ENCODE measurements around the gene KRT77.
"Not testable (repeated sequence)": the region's sequence is repeated elsewhere in the genome, so short reads cannot be mapped to it uniquely, and the experiment has no call there.

The KRT77 gene

DNA sequence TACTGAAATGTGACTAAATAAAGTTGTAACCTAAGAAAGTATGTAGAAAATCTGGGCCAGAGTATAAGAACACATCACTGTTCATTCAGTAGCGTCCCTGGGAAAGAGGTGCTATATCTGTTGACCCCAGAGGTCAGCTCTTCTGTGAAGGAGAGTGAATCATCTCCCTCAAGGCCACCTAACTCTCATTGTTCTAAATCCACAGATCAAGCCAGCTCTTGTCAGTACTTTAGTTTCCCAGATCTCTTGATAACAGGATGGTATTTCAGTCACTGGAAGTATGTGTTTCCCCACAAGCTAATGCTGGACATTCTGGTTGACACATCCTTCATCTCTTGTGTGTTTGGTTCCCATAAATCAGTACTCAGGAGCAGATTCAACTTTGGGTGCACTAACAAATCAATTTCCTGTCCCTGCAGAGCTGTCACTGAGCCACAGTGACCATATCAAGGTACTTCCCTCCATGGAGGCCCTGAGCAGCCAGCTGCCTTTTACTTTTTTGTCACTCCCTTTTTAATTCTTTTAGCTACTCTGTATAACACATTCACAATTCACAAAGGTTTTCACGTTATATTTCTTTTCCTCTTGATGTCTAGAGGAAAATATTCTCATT, 30.9 kb downstream of the KRT77 start:
- DNase-seq: no peak
- H3K27me3 ChIP-seq (replicated peaks; ENCODE audit: control insufficient read depth, insufficient read depth, low read length, poor library complexity, severe bottlenecking): no peaks in the 10 kb centered on the region
- no peaks in the 10 kb centered on the region for H3K36me3 ChIP-seq (ENCODE audit: control insufficient read depth, insufficient read depth, low read length)
- H3K4me1 ChIP-seq (ENCODE audit: control insufficient read depth, insufficient read depth, low read length, poor library complexity, severe bottlenecking): no peaks in the 10 kb centered on the region
- no peak overlapping the region for H3K27ac ChIP-seq (ENCODE audit: insufficient read depth, low read length, poor library complexity, severe bottlenecking)
- H3K9me3 ChIP-seq (ENCODE audit: control insufficient read depth, low read length): no peaks in the 10 kb centered on the region
- no peak overlapping the region for H3K4me3 ChIP-seq (ENCODE audit: insufficient read depth, low read depth, low read length, poor library complexity, severe bottlenecking)

DNA sequence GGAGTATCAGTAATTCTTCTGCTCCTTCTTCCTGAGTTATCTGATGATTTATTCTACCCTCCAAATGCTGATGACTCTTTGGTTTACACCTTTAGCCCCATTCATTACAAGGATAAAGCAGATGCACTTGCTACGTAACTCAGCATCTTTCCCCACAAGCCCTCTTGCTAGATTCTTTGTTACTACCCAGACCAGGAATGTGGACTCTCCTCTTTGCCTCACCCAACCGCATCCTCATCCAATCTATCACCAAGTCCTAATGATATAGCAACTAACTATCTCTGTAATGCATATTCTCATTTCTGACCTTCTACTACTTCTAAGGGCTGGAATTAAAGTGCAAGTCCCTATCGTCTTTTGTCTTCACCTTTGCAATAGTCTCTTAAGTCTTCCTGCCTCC, 32.4 kb downstream of the KRT77 start:
- H3K4me1 ChIP-seq (ENCODE audit: control insufficient read depth, insufficient read depth, low read length, poor library complexity, severe bottlenecking): no peaks in the 10 kb centered on the region
- H3K27me3 ChIP-seq (replicated peaks; ENCODE audit: control insufficient read depth, insufficient read depth, low read length, poor library complexity, severe bottlenecking): no peaks in the 10 kb centered on the region
- no peak overlapping the region for H3K4me3 ChIP-seq (ENCODE audit: insufficient read depth, low read depth, low read length, poor library complexity, severe bottlenecking)
- no peak for DNase-seq
- no peak overlapping the region for H3K27ac ChIP-seq (ENCODE audit: insufficient read depth, low read length, poor library complexity, severe bottlenecking)
- no peaks in the 10 kb centered on the region for H3K9me3 ChIP-seq (ENCODE audit: control insufficient read depth, low read length)
- no peaks in the 10 kb centered on the region for H3K36me3 ChIP-seq (ENCODE audit: control insufficient read depth, insufficient read depth, low read length)

DNA sequence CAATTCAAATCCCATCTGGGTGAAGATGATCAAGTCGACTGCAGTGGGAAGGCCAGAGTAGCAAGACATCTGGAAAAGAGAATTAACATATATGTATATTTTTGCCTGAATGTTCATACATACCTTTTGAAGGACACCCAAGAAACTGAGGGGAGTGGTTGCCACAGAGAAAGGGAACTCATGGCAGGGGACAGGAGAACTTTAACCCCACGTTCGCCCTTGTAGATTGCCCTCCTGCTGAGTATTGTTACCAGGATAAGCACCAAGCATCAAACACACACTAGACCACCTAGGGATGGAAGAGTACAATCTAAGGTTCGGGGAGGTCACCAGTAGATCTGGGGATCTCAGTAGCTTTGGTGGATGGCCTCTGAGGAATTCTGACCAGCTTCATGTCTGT, 32.8 kb downstream of the KRT77 start:
- no peaks in the 10 kb centered on the region for H3K27me3 ChIP-seq (replicated peaks; ENCODE audit: control insufficient read depth, insufficient read depth, low read length, poor library complexity, severe bottlenecking)
- H3K9me3 ChIP-seq (ENCODE audit: control insufficient read depth, low read length): no peaks in the 10 kb centered on the region
- H3K4me3 ChIP-seq (ENCODE audit: insufficient read depth, low read depth, low read length, poor library complexity, severe bottlenecking): no peak overlapping the region
- no peaks in the 10 kb centered on the region for H3K4me1 ChIP-seq (ENCODE audit: control insufficient read depth, insufficient read depth, low read length, poor library complexity, severe bottlenecking)
- H3K36me3 ChIP-seq (ENCODE audit: control insufficient read depth, insufficient read depth, low read length): no peaks in the 10 kb centered on the region
- H3K27ac ChIP-seq (ENCODE audit: insufficient read depth, low read length, poor library complexity, severe bottlenecking): no peak overlapping the region
- DNase-seq: no peak

DNA sequence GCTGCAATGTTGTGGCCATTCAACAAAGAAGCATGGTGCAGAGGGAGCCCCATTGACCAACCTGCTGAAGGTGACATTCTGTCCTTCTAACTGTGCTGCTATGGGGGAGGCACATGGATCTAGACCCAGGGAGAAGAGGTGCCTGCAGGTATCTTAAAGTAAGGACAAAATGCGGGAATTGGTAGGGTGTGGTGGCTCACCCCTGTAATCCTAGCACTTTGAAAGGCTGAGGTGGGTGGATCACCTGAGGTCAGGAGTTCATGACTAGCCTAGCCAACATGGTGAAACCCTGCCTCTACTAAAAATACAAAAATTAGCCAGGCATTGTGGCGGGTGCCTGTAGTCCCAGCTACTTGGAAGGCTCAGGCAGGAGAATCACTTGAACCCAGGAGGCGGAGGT, 33.4 kb downstream of the KRT77 start:
- not testable (repeated sequence) for H3K27me3 ChIP-seq (replicated peaks; ENCODE audit: control insufficient read depth, insufficient read depth, low read length, poor library complexity, severe bottlenecking)

DNA sequence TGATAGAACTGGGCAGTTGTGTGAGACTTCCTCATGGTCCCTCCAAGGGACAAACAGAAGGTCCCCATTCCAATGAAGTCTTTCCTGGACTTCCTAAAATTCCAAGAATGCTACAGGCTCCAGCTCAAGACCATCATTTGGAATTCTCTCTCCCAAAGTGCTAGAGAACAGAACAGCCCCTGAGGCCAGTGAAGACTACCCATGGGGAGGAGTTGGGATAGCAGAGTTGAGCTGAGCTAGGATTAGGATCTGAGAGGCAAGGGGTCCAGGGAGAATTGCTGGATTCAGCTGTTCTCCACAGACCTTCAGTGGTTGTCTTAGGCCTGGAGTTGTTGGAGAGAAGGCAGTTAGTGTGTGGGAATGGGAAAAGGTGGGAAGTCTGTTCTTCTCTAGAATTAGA, 33.9 kb downstream of the KRT77 start:
- DNase-seq: no peak
- no peaks in the 10 kb centered on the region for H3K36me3 ChIP-seq (ENCODE audit: control insufficient read depth, insufficient read depth, low read length)
- no peak overlapping the region for H3K4me3 ChIP-seq (ENCODE audit: insufficient read depth, low read depth, low read length, poor library complexity, severe bottlenecking)
- no peak overlapping the region for H3K27ac ChIP-seq (ENCODE audit: insufficient read depth, low read length, poor library complexity, severe bottlenecking)
- no peaks in the 10 kb centered on the region for H3K27me3 ChIP-seq (replicated peaks; ENCODE audit: control insufficient read depth, insufficient read depth, low read length, poor library complexity, severe bottlenecking)
- H3K9me3 ChIP-seq (ENCODE audit: control insufficient read depth, low read length): no peaks in the 10 kb centered on the region
- H3K4me1 ChIP-seq (ENCODE audit: control insufficient read depth, insufficient read depth, low read length, poor library complexity, severe bottlenecking): no peaks in the 10 kb centered on the region

More for the DNA sequence above, 33.4 kb downstream of the KRT77 start:
- H3K27ac ChIP-seq (ENCODE audit: insufficient read depth, low read length, poor library complexity, severe bottlenecking); H3K4me3 ChIP-seq (ENCODE audit: insufficient read depth, low read depth, low read length, poor library complexity, severe bottlenecking); H3K9me3 ChIP-seq (ENCODE audit: control insufficient read depth, low read length); DNase-seq; H3K36me3 ChIP-seq (ENCODE audit: control insufficient read depth, insufficient read depth, low read length); H3K4me1 ChIP-seq (ENCODE audit: control insufficient read depth, insufficient read depth, low read length, poor library complexity, severe bottlenecking): not testable (repeated sequence)

DNA sequence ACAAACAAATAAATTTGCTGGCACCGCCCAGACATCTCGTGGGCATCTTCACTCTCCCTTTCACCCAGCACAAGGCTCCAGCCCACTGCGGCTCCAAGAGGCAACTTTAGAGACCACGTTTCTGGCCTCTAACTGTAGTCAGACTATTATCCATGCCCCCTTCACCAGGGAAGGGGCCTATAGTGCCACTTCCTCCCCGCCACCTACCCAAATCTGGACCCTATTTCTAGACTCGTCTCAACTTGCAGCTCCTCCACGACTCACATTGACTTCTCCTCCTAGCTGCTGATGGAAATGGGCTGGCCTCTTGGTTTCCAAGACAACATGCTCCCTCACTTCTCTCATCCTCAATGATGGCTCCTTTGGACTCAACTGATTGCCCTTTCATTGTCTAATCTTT, 35.4 kb downstream of the KRT77 start:
- no peak for DNase-seq
- H3K27ac ChIP-seq (ENCODE audit: insufficient read depth, low read length, poor library complexity, severe bottlenecking): no peak overlapping the region
- no peak overlapping the region for H3K4me3 ChIP-seq (ENCODE audit: insufficient read depth, low read depth, low read length, poor library complexity, severe bottlenecking)
- no peaks in the 10 kb centered on the region for H3K4me1 ChIP-seq (ENCODE audit: control insufficient read depth, insufficient read depth, low read length, poor library complexity, severe bottlenecking)
- no peaks in the 10 kb centered on the region for H3K9me3 ChIP-seq (ENCODE audit: control insufficient read depth, low read length)
- H3K36me3 ChIP-seq (ENCODE audit: control insufficient read depth, insufficient read depth, low read length): no peaks in the 10 kb centered on the region
- no peaks in the 10 kb centered on the region for H3K27me3 ChIP-seq (replicated peaks; ENCODE audit: control insufficient read depth, insufficient read depth, low read length, poor library complexity, severe bottlenecking)

DNA sequence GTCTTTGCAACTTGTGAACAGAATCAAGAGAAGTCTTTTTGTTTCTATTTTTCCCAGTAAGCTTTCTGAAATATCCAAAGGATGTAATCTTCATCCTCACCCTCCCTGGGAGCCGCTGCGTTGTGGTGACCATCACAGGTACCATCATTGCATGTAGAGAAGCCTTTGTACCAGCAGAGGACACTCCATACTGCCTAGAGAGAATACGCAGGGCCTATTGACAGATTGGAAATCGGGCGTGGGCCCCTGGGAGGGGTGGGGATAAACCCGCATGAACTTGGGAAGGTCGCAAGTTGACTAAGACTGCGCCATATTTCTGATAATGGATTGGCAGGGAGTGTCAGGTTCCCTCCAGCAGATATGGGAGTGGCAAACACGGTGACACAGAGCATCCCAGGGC, 35.8 kb downstream of the KRT77 start:
- no peaks in the 10 kb centered on the region for H3K27me3 ChIP-seq (replicated peaks; ENCODE audit: control insufficient read depth, insufficient read depth, low read length, poor library complexity, severe bottlenecking)
- H3K4me1 ChIP-seq (ENCODE audit: control insufficient read depth, insufficient read depth, low read length, poor library complexity, severe bottlenecking): no peaks in the 10 kb centered on the region
- DNase-seq: no peak
- H3K4me3 ChIP-seq (ENCODE audit: insufficient read depth, low read depth, low read length, poor library complexity, severe bottlenecking): no peak overlapping the region
- no peaks in the 10 kb centered on the region for H3K9me3 ChIP-seq (ENCODE audit: control insufficient read depth, low read length)
- no peak overlapping the region for H3K27ac ChIP-seq (ENCODE audit: insufficient read depth, low read length, poor library complexity, severe bottlenecking)
- H3K36me3 ChIP-seq (ENCODE audit: control insufficient read depth, insufficient read depth, low read length): no peaks in the 10 kb centered on the region

DNA sequence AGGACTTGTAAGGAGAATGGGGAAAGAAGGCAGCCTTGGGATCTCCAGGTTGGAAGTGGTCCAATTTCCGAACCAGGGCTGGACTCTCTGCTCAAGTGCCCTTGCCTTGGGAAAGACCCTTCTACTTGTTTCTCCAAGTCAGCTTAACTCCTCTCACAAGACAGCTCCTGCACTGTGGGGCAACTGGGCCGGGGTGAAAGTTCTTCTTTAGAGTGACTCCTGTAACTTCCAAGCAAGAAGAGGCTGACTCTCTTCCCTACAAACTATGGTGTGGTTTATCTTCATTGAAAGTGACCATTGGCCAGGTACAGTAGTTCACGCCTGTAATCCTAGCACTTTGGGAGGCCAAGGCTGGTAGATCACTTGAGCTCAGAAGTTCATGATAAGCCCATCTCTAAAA, 36.9 kb downstream of the KRT77 start:
- Histone ChIP-seq H3K4me1 (ENCODE audit: control insufficient read depth, insufficient read depth, low read length, poor library complexity, severe bottlenecking) (no peaks in the 10 kb centered on the region), H3K4me3 (ENCODE audit: insufficient read depth, low read depth, low read length, poor library complexity, severe bottlenecking) (no peak overlapping the region), H3K9me3 (ENCODE audit: control insufficient read depth, low read length) (no peaks in the 10 kb centered on the region), H3K27me3 (replicated peaks; ENCODE audit: control insufficient read depth, insufficient read depth, low read length, poor library complexity, severe bottlenecking) (no peaks in the 10 kb centered on the region), H3K27ac (ENCODE audit: insufficient read depth, low read length, poor library complexity, severe bottlenecking) (no peak overlapping the region), H3K36me3 (ENCODE audit: control insufficient read depth, insufficient read depth, low read length) (no peaks in the 10 kb centered on the region)
- DNase-seq: no peak

DNA sequence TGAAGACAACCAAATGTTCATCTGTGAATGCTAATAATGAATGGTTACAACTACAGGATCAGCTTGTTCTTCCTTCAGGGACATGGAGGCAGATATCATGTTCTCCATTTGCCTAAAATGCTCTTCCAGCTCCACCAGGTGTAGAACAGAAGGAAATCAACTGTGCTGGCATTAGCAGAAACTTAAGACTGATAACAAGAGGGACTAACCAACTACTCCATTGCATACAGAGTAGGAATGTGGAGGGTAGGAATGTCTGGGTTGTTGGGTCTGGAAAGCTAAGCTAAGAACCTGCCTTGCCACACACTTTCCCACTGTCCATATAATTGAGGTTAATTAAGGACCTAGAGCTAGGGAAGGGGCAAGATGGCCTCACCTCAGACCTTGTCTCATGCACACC, 39.9 kb downstream of the KRT77 start:
- no peak for DNase-seq
- Histone ChIP-seq H3K27me3 (replicated peaks; ENCODE audit: control insufficient read depth, insufficient read depth, low read length, poor library complexity, severe bottlenecking) (no peaks in the 10 kb centered on the region), H3K4me3 (ENCODE audit: insufficient read depth, low read depth, low read length, poor library complexity, severe bottlenecking) (no peak overlapping the region), H3K9me3 (ENCODE audit: control insufficient read depth, low read length) (no peaks in the 10 kb centered on the region), H3K27ac (ENCODE audit: insufficient read depth, low read length, poor library complexity, severe bottlenecking) (no peak overlapping the region), H3K4me1 (ENCODE audit: control insufficient read depth, insufficient read depth, low read length, poor library complexity, severe bottlenecking) (no peaks in the 10 kb centered on the region), H3K36me3 (ENCODE audit: control insufficient read depth, insufficient read depth, low read length) (no peaks in the 10 kb centered on the region)

DNA sequence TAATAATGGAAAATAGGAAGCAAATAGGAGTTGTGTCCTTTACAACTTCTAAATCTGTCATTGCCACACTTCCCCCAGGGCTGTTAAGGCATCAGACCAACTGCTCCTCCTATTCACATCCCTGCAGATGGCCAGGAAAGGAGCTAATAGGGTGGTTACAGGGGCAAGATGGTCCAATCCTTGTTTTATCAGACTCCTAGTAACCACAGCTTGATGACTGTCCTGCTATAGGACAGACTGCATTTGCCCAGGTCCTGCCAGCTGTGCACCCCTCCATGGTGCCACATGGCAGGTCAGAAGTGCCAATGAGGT, 40.5 kb downstream of the KRT77 start:
- Histone ChIP-seq H3K9me3 (ENCODE audit: control insufficient read depth, low read length) (no peaks in the 10 kb centered on the region), H3K36me3 (ENCODE audit: control insufficient read depth, insufficient read depth, low read length) (no peaks in the 10 kb centered on the region), H3K4me1 (ENCODE audit: control insufficient read depth, insufficient read depth, low read length, poor library complexity, severe bottlenecking) (no peaks in the 10 kb centered on the region), H3K27me3 (replicated peaks; ENCODE audit: control insufficient read depth, insufficient read depth, low read length, poor library complexity, severe bottlenecking) (no peaks in the 10 kb centered on the region), H3K4me3 (ENCODE audit: insufficient read depth, low read depth, low read length, poor library complexity, severe bottlenecking) (no peak overlapping the region), H3K27ac (ENCODE audit: insufficient read depth, low read length, poor library complexity, severe bottlenecking) (no peak overlapping the region)
- no peak for DNase-seq

Measured in effector memory CD4-positive, alpha-beta T cell (primary cell).